Stimulated activated CD4-positive, alpha-beta T cell treated with anti-CD3 and anti-CD28 coated beads, Interleukin-4, amount 100 ng/mL, for 4 hours (primary cell): ENCODE results near the gene OR1J1.

Experiments used
- DNase-seq, 2 experiments: peaks; one replicate each; pipeline ENCODE4 v3.0.0-alpha.2; 2020

OR1J1 gene

GRCh38 chr9:122477826-122478225 is at the start of gene OR1J1:
TSS of gene OR1J1 (minus strand) at chr9:122477926. CDS start at chr9:122477926, 0 bp downstream.
- DNase-seq: no peak

DNA sequence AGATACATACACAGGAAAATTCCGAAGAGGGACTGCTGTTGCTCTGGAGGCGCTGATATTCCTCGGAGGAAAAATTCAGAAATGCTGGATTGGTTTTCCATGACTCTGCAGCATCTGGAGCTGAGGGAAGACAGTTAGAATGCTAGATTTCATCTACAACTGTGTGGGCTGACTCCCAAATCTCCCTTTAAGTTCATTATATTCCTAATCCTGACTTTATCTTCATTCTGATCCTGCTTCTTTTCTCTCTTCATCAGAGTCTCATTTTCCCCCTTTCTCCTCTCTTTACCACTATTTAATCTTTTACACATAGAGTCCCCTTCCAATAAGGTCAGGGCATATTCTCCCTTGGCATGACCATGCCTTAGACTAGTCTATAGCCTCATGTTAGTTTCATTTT is 49.5 kb upstream of the OR1J1 start, which contains the start of gene OR1N1:
Gene OR1N1, minus strand, starts transcription at position 101 of the 400 bp plus-strand sequence. Its CDS starts 0 bp downstream, at position 101.
- no peak for DNase-seq

GRCh38 chr9:122526602-122527001 is 48.9 kb upstream of the OR1J1 start:
- peak in 1 of 2 experiments; percentile 3 for DNase-seq

GRCh38 chr9:122519376-122519775 is 41.6 kb upstream of the OR1J1 start:
- DNase-seq: no peak

GRCh38 chr9:122518841-122519240 is 41.1 kb upstream of the OR1J1 start, which contains the start of gene OR1J4:
TSS of gene OR1J4 (plus strand) at chr9:122519141. CDS start at chr9:122519141, 0 bp downstream.
- no peak for DNase-seq

- no peak for DNase-seq
Observed at GRCh38 chr9:122518226-122518625, 40.5 kb upstream of the OR1J1 start.

- DNase-seq: no peak
Observed at GRCh38 chr9:122510502-122510901, 32.8 kb upstream of the OR1J1 start, which contains the start of gene OR1J2. TSS of gene OR1J2 (plus strand) at chr9:122510802. CDS start at chr9:122510802, 0 bp downstream.

DNA sequence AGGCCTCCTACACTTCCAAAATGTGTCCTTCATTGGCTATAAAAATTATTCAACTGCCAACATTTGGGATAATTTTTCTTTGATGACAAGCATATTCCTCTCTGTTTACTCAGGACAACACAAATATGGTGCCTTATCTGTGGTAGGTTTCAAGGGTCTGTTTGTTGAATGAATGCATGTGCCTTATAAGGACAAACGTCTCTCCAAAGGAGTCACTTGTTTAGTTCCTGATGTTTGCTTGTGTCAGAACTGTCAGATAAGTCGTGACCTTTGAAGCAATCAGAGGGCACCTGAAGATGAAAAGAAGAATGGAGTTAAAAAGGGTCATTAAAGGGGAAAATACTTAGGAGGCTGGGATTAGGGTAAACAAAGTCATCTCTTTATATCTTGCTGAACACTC is 29.2 kb upstream of the OR1J1 start:
- no peak for DNase-seq

GRCh38 chr9:122498883-122499288 is 21.2 kb upstream of the OR1J1 start:
- DNase-seq: no peak

- no peak for DNase-seq
Observed at GRCh38 chr9:122479062-122479461, 1.3 kb upstream of the OR1J1 start.

DNA sequence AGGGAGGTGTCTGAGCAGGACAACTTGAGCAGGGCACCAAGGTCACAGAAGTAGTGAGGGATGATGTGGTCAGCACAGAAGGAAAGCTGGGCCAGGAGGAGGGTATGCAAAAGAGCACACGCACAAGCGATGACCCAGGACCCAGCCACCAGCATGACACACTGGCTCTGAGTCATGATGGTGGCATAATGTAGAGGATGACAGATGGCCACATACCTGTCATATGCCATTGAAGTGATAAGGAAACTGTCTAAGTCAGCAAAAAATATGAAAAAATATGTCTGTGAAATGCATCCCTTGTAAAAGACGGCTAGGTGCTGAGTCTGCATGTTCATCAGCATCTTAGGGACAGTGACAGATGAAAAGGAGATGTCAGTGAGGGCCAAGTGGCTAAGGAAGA is 380 bp downstream of the OR1J1 start:
- no peak for DNase-seq

GRCh38 chr9:122475717-122476116 is 2.0 kb downstream of the OR1J1 start:
- DNase-seq: no peak

GRCh38 chr9:122474561-122474960 is 3.2 kb downstream of the OR1J1 start:
- no peak for DNase-seq

DNA sequence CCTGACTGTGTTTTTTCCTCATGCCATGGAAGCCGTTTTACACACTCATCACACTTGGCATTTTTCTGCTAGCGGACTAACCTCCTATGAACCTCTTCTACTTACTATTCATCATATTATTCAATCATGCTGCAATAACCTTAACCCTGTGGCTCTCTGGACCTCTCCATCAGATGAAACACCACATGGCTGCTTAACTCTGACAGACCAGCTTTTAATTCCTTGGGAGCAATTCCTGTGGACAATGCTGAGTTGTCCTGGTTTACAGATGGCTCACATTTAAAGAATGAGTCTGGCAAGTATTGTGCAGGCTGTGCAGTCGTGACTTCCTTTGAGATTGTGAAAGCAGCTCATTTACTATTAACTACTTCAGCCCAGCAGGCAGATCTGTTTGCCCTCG is 9.0 kb downstream of the OR1J1 start:
- no peak for DNase-seq

DNA sequence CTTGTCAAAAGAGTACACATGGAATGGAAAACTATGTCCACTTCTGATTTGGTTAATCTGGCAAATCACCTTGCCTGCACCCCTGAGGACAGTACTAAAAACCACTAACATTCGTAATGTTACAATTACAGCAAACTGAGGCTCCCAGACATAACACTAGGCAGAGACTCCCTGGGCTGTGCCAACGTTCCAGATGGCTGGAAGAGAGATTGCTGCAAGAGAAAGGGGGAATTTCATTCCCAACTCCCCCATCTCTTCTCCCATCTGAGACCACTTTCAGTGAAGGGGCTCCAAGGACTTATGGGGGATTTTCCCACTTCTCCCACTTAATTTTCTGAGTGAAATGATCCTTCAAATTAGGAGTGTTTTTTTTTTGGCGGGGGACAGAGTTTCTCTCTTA is 11.3 kb downstream of the OR1J1 start:
- no peak for DNase-seq

- DNase-seq: peak; percentile 40 to 66
Observed at GRCh38 chr9:122464633-122465567, 12.8 kb downstream of the OR1J1 start.

- DNase-seq: no peak
Observed at GRCh38 chr9:122463828-122464632, 13.7 kb downstream of the OR1J1 start.

GRCh38 chr9:122457787-122458186 is 19.9 kb downstream of the OR1J1 start:
- no peak for DNase-seq

DNA sequence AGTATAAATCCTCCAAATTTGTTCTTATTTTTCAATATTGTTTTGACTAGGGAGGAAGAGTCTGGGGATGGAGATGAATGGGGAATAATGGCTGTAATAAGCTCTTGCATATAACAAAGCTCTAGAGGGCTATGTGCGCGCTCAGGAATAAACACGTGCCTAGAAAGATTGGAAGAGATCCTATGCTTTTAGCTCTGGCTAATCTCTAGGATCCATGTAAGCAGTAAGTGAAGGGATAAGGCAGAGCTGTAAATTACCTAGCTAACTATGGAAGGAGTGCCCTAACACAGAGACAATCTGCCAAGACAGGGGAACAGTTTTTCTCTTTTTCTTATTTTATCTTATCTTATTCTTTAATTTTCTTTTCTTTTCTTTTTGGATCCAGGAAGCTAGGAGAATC is 21.6 kb downstream of the OR1J1 start:
- no peak for DNase-seq

GRCh38 chr9:122453677-122454135 is 24.0 kb downstream of the OR1J1 start:
- DNase-seq: no peak

DNA sequence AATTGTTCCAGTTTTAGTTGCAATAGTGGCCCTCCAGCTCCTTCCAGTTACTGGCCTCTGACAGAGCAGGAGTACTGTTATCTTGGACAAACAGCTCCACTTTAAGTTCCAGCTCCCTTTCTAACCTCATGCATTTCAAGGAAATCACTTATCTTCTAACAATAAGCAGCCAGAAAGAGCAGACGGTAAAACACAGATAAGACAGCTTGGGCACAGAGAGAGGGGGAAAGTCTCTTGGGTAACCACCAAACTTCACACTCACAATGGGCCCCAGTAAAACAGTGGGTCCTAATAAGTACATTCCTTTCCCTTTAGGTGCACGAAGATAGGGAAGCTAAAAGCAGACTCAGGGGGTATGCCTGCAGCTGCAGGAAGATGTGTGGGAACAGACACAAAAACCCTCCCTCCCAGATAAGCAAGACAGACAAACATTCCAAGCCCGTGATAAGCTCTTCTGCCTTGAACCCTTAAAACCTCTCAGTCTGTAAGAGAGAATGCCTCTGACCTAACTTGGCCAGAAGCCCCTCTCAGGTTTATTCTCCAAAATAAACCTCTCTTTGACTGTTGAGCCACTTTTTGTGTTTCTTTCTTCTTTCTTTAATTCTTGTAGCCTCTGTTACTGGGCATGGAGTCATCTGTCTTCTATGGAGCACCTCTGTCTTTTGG is 30.8 kb downstream of the OR1J1 start:
- no peak for DNase-seq

- no peak for DNase-seq
Observed at GRCh38 chr9:122445155-122445749, 32.5 kb downstream of the OR1J1 start.
